ENCODE measurements around the gene PRR15.

DNA sequence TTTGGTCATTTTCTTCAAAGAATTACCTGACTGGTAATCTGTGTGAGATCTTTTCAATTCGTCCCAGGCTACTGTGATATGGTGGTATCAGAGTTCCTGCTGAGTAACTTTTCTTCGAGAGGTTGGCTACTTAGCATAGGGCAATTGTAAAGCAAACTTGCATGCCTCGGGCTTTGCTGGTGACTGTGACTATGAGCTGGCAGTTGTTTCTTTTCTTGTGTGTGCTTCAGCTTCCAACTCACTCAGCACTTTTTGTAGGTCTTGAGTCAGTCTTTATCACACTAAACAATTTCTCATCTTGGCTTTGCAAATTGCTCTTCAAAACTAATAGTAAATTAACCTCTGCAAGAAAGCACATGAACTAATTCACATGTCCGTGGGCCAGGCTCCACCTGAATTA lies 44.3 kb downstream of the PRR15 start:
- TF ChIP-seq GATA2 (IDR thresholded peaks at IDR 0.05; ENCODE audit: low read depth, low read length) = no peak
- TF ChIP-seq GATA3 (IDR thresholded peaks at IDR 0.05; ENCODE audit: low read depth, low read length) = no peak

Measured in SH-SY5Y (cell line).